ENCODE measurements around the gene ANKRD18A.

GRCh38 chr9:38621434-38622287, 1.3 kb upstream of the ANKRD18A start:
- no peak for TF ChIP-seq CTCF (IDR thresholded peaks at IDR 0.05; ENCODE audit: low read depth, low read length, missing input control)
- no peak for TF ChIP-seq TAF1 (conservative IDR thresholded peaks at IDR 0.05)
- TF ChIP-seq SP1 (IDR thresholded peaks at IDR 0.05) = no peak
- TF ChIP-seq EGR1 (IDR thresholded peaks at IDR 0.05; ENCODE audit: low read depth in 2 of 2) = no peak
- no peak for TF ChIP-seq YY1 (IDR thresholded peaks at IDR 0.05)
